Measurements from ENCODE around the gene ANP32B. TPM values are rescaled to one million over a fixed set of nuclear protein-coding genes. Genes with fewer than 3 reads are reported as not detected.
A peak's percentile ranks its signal among the peaks of the same experiment; 100 is the strongest.

ANP32B gene
- total and polyA plus RNA-seq, 7 donors: 52.8 to 136 (median 70.6) TPM

GRCh38 chr9:98007251-98007928, 24.2 kb downstream of the ANP32B start:
- peaks cover 19% of the 10 kb centered on the region for H3K4me1 ChIP-seq
- DNase-seq: no peak

GRCh38 chr9:98008764-98009163, 25.6 kb downstream of the ANP32B start:
- Histone ChIP-seq H3K4me3 (no peak overlapping the region), H3K27ac (no peak overlapping the region), H3K9me3 (no peaks in the 10 kb centered on the region), H3K27me3 (ENCODE audit: insufficient read depth in 3 of 3, low read length in 2 of 3) (no peaks in the 10 kb centered on the region), H3K4me1 (peaks cover 15% of the 10 kb centered on the region), H3K36me3 (ENCODE audit: insufficient read depth in 1 of 2, low read depth in 1 of 2) (peaks cover 7 to 91% of the 10 kb centered on the region in 2 donors)
- intact Hi-C loops (cut with DNase I): no loop called here
- no peak for DNase-seq
- no peak for ATAC-seq
- no peak for TF ChIP-seq CTCF (IDR thresholded peaks at IDR 0.05)
- 84 to 85% (median 85%) methylated on average over 3 of the region's 3 CpGs for WGBS, 3 donors

More at GRCh38 chr9:98007251-98007928, 24.2 kb downstream of the ANP32B start:
- ATAC-seq: no peak
- no peaks in the 10 kb centered on the region for H3K9me3 ChIP-seq
- intact Hi-C loops (cut with DNase I): no loop called here
- no peak for TF ChIP-seq CTCF (IDR thresholded peaks at IDR 0.05)
- H3K4me3 ChIP-seq: no peak overlapping the region
- no peaks in the 10 kb centered on the region for H3K27me3 ChIP-seq (ENCODE audit: insufficient read depth in 3 of 3, low read length in 2 of 3)
- peaks cover 6 to 88% of the 10 kb centered on the region in 2 donors for H3K36me3 ChIP-seq (ENCODE audit: insufficient read depth in 1 of 2, low read depth in 1 of 2)
- 80 to 87% (median 80%) methylated on average over 13 of the region's 13 CpGs for WGBS, 3 donors
- no peak overlapping the region for H3K27ac ChIP-seq

GRCh38 chr9:98009437-98009836, 26.3 kb downstream of the ANP32B start:
- Histone ChIP-seq H3K27me3 (ENCODE audit: insufficient read depth in 3 of 3, low read length in 2 of 3) (no peaks in the 10 kb centered on the region), H3K36me3 (ENCODE audit: insufficient read depth in 1 of 2, low read depth in 1 of 2) (peaks cover 10 to 95% of the 10 kb centered on the region in 2 donors), H3K9me3 (no peaks in the 10 kb centered on the region), H3K4me1 (peaks cover 15% of the 10 kb centered on the region), H3K4me3 (no peak overlapping the region), H3K27ac (no peak overlapping the region)
- WGBS, 3 donors: 87 to 89% (median 87%) methylated on average over 6 of the region's 6 CpGs
- ATAC-seq: no peak
- intact Hi-C loops (cut with DNase I): no loop called here
- no peak for TF ChIP-seq CTCF (IDR thresholded peaks at IDR 0.05)
- DNase-seq: no peak

- Histone ChIP-seq H3K4me1 (peaks cover 15% of the 10 kb centered on the region), H3K36me3 (ENCODE audit: insufficient read depth in 1 of 2, low read depth in 1 of 2) (peaks cover 10 to 98% of the 10 kb centered on the region in 2 donors), H3K27ac (peak overlapping the region; percentile 39), H3K27me3 (ENCODE audit: insufficient read depth in 3 of 3, low read length in 2 of 3) (no peaks in the 10 kb centered on the region), H3K9me3 (no peaks in the 10 kb centered on the region), H3K4me3 (no peak overlapping the region)
- intact Hi-C loops (cut with DNase I): no loop called here
- 36 to 54% (median 52%) methylated on average over 1 of the region's 1 CpG for WGBS, 3 donors
- DNase-seq (no peak), ATAC-seq (peak in 1 of 4 donors; percentile 28)
- TF ChIP-seq CTCF (IDR thresholded peaks at IDR 0.05): no peak
Observed at GRCh38 chr9:98009936-98010335, 26.8 kb downstream of the ANP32B start.

GRCh38 chr9:98010445-98010844, 27.3 kb downstream of the ANP32B start:
- intact Hi-C loops (cut with DNase I): no loop called here
- Histone ChIP-seq H3K4me1 (peaks cover 15% of the 10 kb centered on the region), H3K36me3 (ENCODE audit: insufficient read depth in 1 of 2, low read depth in 1 of 2) (peaks cover 10 to 98% of the 10 kb centered on the region in 2 donors), H3K4me3 (no peak overlapping the region), H3K27ac (peak overlapping the region; percentile 39), H3K27me3 (ENCODE audit: insufficient read depth in 3 of 3, low read length in 2 of 3) (no peaks in the 10 kb centered on the region), H3K9me3 (no peaks in the 10 kb centered on the region)
- ATAC-seq: peak; percentile 84 to 92 (median 88)
- WGBS, 3 donors: 25 to 40% (median 26%) methylated on average over 2 of the region's 2 CpGs
- no peak for TF ChIP-seq CTCF (IDR thresholded peaks at IDR 0.05)
- no peak for DNase-seq
